Fibroblast of villous mesenchyme (primary cell): ENCODE measurements around the gene SHOX. TPM values are rescaled to one million over a fixed set of nuclear protein-coding genes. Genes with fewer than 3 reads are reported as not detected.

ENCODE experiments used
- DNase-seq: peaks from one replicate; pipeline ENCODE4 v3.0.0-alpha.2; 2010; ENCODE audit warnings: low read depth
- H3K4me3 ChIP-seq: 2 replicates; pipeline ENCODE4 v1.5.1; 2011; ENCODE audit warnings: low read depth, mild to moderate bottlenecking, low read length
- CTCF ChIP-seq: IDR thresholded peaks from 2 replicates; pipeline ENCODE4 v1.5.1; 2012; ENCODE audit warnings: low read depth, mild to moderate bottlenecking, low read length; ENCODE audit not compliant: insufficient read depth
- total RNA-seq: library from RNA; depleted of rRNA; stranded (reverse); fragments of >200 nt; gene quantifications from 2 replicates; pipeline ENCODE4 v1.2.3, GENCODE V29; 2012

Gene SHOX
- total RNA-seq, 1 donor: not detected

GRCh38 chrX:685120-686032 lies 54.8 kb downstream of the SHOX start:
- no peak overlapping the region for H3K4me3 ChIP-seq
- TF ChIP-seq CTCF: no peak
- no peak for DNase-seq

DNA sequence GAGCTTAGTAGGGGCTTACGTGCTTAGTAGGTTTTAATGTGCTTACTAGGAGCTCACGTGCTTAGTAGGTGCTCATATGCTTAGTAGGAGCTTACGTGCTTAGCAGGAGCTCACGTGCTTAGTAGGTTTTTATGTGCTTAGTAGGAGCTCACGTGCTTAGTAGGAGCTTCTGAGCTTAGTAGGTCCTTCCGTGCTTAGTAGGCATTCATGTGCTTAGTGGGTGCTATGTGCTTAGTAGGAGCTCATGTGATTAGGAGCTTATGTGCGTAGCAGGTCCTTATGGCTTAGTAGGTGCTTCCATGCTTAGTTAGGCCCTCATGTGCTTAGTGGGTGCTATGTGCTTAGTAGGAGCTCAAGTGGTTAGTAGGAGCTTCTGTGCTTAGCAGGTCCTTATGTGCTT lies 59.4 kb downstream of the SHOX start:
- DNase-seq: no peak
- no peak for TF ChIP-seq CTCF
- no peak overlapping the region for H3K4me3 ChIP-seq

DNA sequence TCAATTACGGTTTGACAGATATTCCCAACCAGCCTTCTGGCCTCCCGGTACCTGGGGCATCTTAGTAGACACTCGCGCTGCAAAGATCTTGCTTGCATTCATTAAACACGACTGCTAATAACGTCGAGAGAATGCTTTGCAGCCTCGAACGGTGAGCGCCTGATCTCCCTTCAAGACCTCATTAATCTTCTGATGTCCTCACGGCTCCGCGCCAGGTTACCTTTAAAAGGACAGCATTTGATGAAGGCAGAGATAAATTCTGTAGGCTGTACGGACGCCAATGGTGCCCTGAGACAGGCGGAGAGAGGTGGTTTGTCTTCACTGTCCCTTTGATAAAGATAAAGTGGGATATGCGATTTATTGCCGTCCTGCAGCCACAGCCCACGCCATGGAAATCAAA lies 64.2 kb downstream of the SHOX start:
- no peak for TF ChIP-seq CTCF
- H3K4me3 ChIP-seq: no peak overlapping the region
- no peak for DNase-seq

DNA sequence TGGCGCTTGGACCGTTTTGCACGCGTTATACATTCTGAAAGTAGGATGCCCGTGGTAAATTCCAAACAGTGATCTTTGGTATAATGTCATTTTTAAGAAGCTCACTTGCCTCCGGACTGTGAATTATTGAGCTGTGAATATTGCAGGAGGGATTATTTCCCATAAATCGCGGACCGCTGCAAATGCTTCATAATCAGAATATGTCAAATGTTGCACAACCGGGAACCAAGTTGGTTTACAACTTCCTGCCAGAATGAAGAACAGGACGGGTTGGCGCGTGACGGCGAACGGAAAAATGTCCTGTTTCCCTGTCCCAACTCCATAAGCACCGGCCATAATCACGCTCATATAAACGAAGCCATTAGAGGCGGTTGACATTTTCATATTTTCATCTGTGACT lies 67.6 kb downstream of the SHOX start:
- H3K4me3 ChIP-seq: no peak overlapping the region
- no peak for TF ChIP-seq CTCF
- no peak for DNase-seq

- no peak for TF ChIP-seq CTCF
- DNase-seq: no peak
These were observed 70.3 kb downstream of the SHOX start for GRCh38 chrX:700936-701335.

DNA sequence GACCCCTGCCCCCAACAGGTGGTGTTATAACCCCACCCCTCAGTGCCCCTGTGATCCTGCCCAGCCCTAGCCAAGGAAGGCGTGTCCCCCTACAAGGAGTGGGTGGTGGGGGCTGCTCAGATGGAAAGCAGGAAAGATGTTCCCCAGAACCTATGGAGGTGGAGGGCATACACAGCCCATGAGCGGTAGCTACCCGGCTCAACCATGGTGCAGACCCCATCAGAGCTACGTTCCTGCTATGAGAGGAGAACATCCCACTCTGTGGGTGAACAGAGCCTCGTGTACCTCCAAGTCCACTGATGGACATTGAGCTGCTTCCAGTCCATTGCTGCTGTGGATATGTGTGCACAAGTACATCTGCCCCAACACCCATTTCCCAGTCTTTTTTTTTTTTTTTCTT lies 71.1 kb downstream of the SHOX start:
- no peak for DNase-seq
- no peak for TF ChIP-seq CTCF
- no peak overlapping the region for H3K4me3 ChIP-seq

More at GRCh38 chrX:700936-701335, 70.3 kb downstream of the SHOX start:
- H3K4me3 ChIP-seq: no peak overlapping the region
